OCI-LY3 (cell line): Measurements from ENCODE around the gene PDILT.

ENCODE experiments used
- H2AFZ ChIP-seq: fragments of 200-600, 300-600 bp; shearing (Covaris generic); 2 replicates; pipeline ENCODE4 v1.6.0; 2014; ENCODE audit warnings: antibody characterized with exemption, low read depth, low read length
- H3K27ac ChIP-seq: fragments of 200-600, 300-600 bp; sonication (generic); 2 replicates; pipeline ENCODE4 v1.5.1; 2014; ENCODE audit warnings: mild to moderate bottlenecking, low read length, moderate library complexity, mixed read lengths
- H3K27me3 ChIP-seq: fragments of 200-600, 300-600 bp; sonication (generic); 2 replicates; pipeline ENCODE4 v1.6.1; 2014; ENCODE audit warnings: low read depth, low read length, mixed read lengths
- H3K36me3 ChIP-seq: fragments of 200-600, 300-600 bp; sonication (generic); replicated peaks from 2 replicates; pipeline ENCODE3; 2014; ENCODE audit warnings: low read depth, low read length, mixed read lengths
- H3K4me1 ChIP-seq: fragments of 300-600, 200-600 bp; sonication (generic); 2 replicates; pipeline ENCODE4 v1.6.1; 2014; ENCODE audit warnings: low read length, mixed read lengths
- H3K4me2 ChIP-seq: fragments of 200-600, 300-600 bp; sonication (generic); 2 replicates; pipeline ENCODE4 v1.6.1; 2014; ENCODE audit warnings: low read length, mixed read lengths
- H3K4me3 ChIP-seq: fragments of 300-600, 200-600 bp; sonication (generic); 2 replicates; pipeline ENCODE4 v1.5.1; 2014; ENCODE audit warnings: antibody characterized with exemption, mild to moderate bottlenecking, low read length, moderate library complexity
- H3K79me2 ChIP-seq: fragments of 300-600, 200-600 bp; shearing (Covaris generic); 2 replicates; pipeline ENCODE4 v1.6.1; 2014; ENCODE audit warnings: mild to moderate bottlenecking, low read length, mixed read lengths
- H3K9ac ChIP-seq: fragments of 300-600, 200-600 bp; shearing (Covaris generic); 2 replicates; pipeline ENCODE4 v1.6.0; 2014; ENCODE audit warnings: mild to moderate bottlenecking, low read length, moderate library complexity
- H3K9me3 ChIP-seq: fragments of 200-600, 300-600 bp; shearing (Covaris generic); 2 replicates; pipeline ENCODE4 v1.6.1; 2014; ENCODE audit warnings: low read length, mixed read lengths; ENCODE audit not compliant: insufficient read depth
- H4K20me1 ChIP-seq: fragments of 200-600, 300-600 bp; sonication (generic); 2 replicates; pipeline ENCODE4 v1.6.1; 2016; ENCODE audit warnings: low read length, mixed read lengths; ENCODE audit not compliant: insufficient read depth
- CTCF ChIP-seq: fragments of 200-600, 300-600 bp; sonication (generic); IDR thresholded peaks from 2 replicates; pipeline ENCODE4 v1.5.1; 2014; ENCODE audit warnings: antibody characterized with exemption, low read length, low read depth
- EZH2phosphoT487 ChIP-seq: fragments of 200-600 bp; shearing (Covaris generic); IDR thresholded peaks from 2 replicates; pipeline ENCODE4 v1.6.1; 2018; ENCODE audit warnings: antibody characterized with exemption, mixed run types, low read depth

The PDILT gene

GRCh38 chr16:20331635-20332034 is 72.9 kb downstream of the PDILT start:
- Histone ChIP-seq H3K4me2 (no peak overlapping the region), H3K4me3 (no peak overlapping the region), H3K79me2 (no peaks in the 10 kb centered on the region), H3K9me3 (no peaks in the 10 kb centered on the region), H2AFZ (no peak overlapping the region), H3K9ac (no peak overlapping the region), H4K20me1 (no peaks in the 10 kb centered on the region), H3K27me3 (peaks cover 17% of the 10 kb centered on the region), H3K36me3 (no peaks in the 10 kb centered on the region), H3K4me1 (no peaks in the 10 kb centered on the region), H3K27ac (no peak overlapping the region)
- TF ChIP-seq EZH2phosphoT487 = no peak
- no peak for TF ChIP-seq CTCF

- no peaks in the 10 kb centered on the region for H4K20me1 ChIP-seq
- H2AFZ ChIP-seq = no peak overlapping the region
- no peaks in the 10 kb centered on the region for H3K9me3 ChIP-seq
- H3K4me1 ChIP-seq = no peaks in the 10 kb centered on the region
- H3K79me2 ChIP-seq = no peaks in the 10 kb centered on the region
- H3K27me3 ChIP-seq = peaks cover 10% of the 10 kb centered on the region
- H3K4me3 ChIP-seq = no peak overlapping the region
- H3K36me3 ChIP-seq = no peaks in the 10 kb centered on the region
- no peak overlapping the region for H3K4me2 ChIP-seq
- no peak overlapping the region for H3K9ac ChIP-seq
- TF ChIP-seq EZH2phosphoT487 (no peak), CTCF (no peak)
- H3K27ac ChIP-seq = no peak overlapping the region
Measured at GRCh38 chr16:20329392-20330138, 75.0 kb downstream of the PDILT start.

GRCh38 chr16:20327444-20328041 is 77.0 kb downstream of the PDILT start, which contains the start of gene GP2:
GP2 (minus strand) TSS chr16:20327513; CDS start chr16:20326431, 1,082 bp downstream.
- no peaks in the 10 kb centered on the region for H3K36me3 ChIP-seq
- H3K9ac ChIP-seq = no peak within 1 kb of the TSS
- H3K27me3 ChIP-seq = peaks cover 21% of the 10 kb centered on the region
- no peaks in the 10 kb centered on the region for H3K9me3 ChIP-seq
- no peaks in the 10 kb centered on the region for H3K79me2 ChIP-seq
- H3K4me3 ChIP-seq = no peak within 1 kb of the TSS
- H3K27ac ChIP-seq = no peak within 1 kb of the TSS
- H3K4me1 ChIP-seq = no peaks in the 10 kb centered on the region
- TF ChIP-seq EZH2phosphoT487 = no peak
- no peak for TF ChIP-seq CTCF
- no peak within 1 kb of the TSS for H3K4me2 ChIP-seq
- no peaks in the 10 kb centered on the region for H4K20me1 ChIP-seq
- H2AFZ ChIP-seq = no peak within 1 kb of the TSS

GRCh38 chr16:20326321-20326720 is 78.2 kb downstream of the PDILT start:
- TF ChIP-seq EZH2phosphoT487 = no peak
- TF ChIP-seq CTCF = no peak
- Histone ChIP-seq H3K79me2 (no peaks in the 10 kb centered on the region), H2AFZ (no peak overlapping the region), H3K27ac (no peak overlapping the region), H3K4me3 (no peak overlapping the region), H3K36me3 (no peaks in the 10 kb centered on the region), H3K27me3 (peaks cover 24% of the 10 kb centered on the region), H3K9me3 (no peaks in the 10 kb centered on the region), H3K4me2 (no peak overlapping the region), H4K20me1 (no peaks in the 10 kb centered on the region), H3K9ac (no peak overlapping the region), H3K4me1 (no peaks in the 10 kb centered on the region)
